NCI-H1694 treated with DMSO at 0.1 percent for 48 hours (cell line): ENCODE results near the gene DOK6.

ENCODE experiments used
- DNase-seq: peaks from one replicate; lab custom pipeline; 2025; lab: John Stamatoyannopoulos, UW

Gene DOK6

GRCh38 chr18:69689121-69689759 is 288.6 kb downstream of the DOK6 start:
- DNase-seq, result no peak

GRCh38 chr18:69691008-69691760 is 290.5 kb downstream of the DOK6 start:
- DNase-seq, result no peak

GRCh38 chr18:69697069-69697468 is 296.4 kb downstream of the DOK6 start:
- no peak for DNase-seq

- no peak for DNase-seq
Observed at GRCh38 chr18:69697689-69698088, 297.0 kb downstream of the DOK6 start.

GRCh38 chr18:69701305-69701704 is 300.6 kb downstream of the DOK6 start:
- no peak for DNase-seq

GRCh38 chr18:69703461-69703860 is 302.8 kb downstream of the DOK6 start:
- DNase-seq, result no peak

- no peak for DNase-seq
Observed at GRCh38 chr18:69705987-69706386, 305.3 kb downstream of the DOK6 start.

- no peak for DNase-seq
Observed at GRCh38 chr18:69708844-69709243, 308.2 kb downstream of the DOK6 start.

- DNase-seq, result no peak
Observed at GRCh38 chr18:69715191-69715795, 314.6 kb downstream of the DOK6 start.

- DNase-seq, result no peak
Observed at GRCh38 chr18:69717586-69717985, 316.9 kb downstream of the DOK6 start.

- DNase-seq, result no peak
Observed at GRCh38 chr18:69718912-69719547, 318.3 kb downstream of the DOK6 start.

GRCh38 chr18:69720422-69720821 is 319.7 kb downstream of the DOK6 start:
- no peak for DNase-seq

GRCh38 chr18:69723434-69723833 is 322.7 kb downstream of the DOK6 start:
- no peak for DNase-seq

GRCh38 chr18:69725009-69725408 is 324.3 kb downstream of the DOK6 start:
- no peak for DNase-seq

GRCh38 chr18:69725855-69726508 is 325.3 kb downstream of the DOK6 start:
- DNase-seq, result no peak

GRCh38 chr18:69727912-69728572 is 327.4 kb downstream of the DOK6 start:
- DNase-seq, result no peak

- no peak for DNase-seq
Observed at GRCh38 chr18:69730664-69731063, 330.0 kb downstream of the DOK6 start.

- no peak for DNase-seq
Observed at GRCh38 chr18:69734536-69734935, 333.8 kb downstream of the DOK6 start.

GRCh38 chr18:69736730-69737129 is 336.0 kb downstream of the DOK6 start:
- DNase-seq, result no peak

- no peak for DNase-seq
Observed at GRCh38 chr18:69737851-69738250, 337.2 kb downstream of the DOK6 start.

GRCh38 chr18:69747388-69747787 is 346.7 kb downstream of the DOK6 start:
- DNase-seq, result no peak
